GM12891 (cell line): ENCODE data around the gene LAMP5.

Source experiments
- PAX5 ChIP-seq: IDR thresholded peaks from 2 replicates; pipeline ENCODE4 v1.6.1; 2011; ENCODE audit warnings: low read length, moderate library complexity, mild to moderate bottlenecking; ENCODE audit not compliant: insufficient read depth, severe bottlenecking
- POLR2A ChIP-seq: IDR thresholded peaks from 2 replicates; pipeline ENCODE4 v1.6.1; 2011; ENCODE audit warnings: low read depth, low read length, control low read depth
- POLR2AphosphoS5 ChIP-seq: IDR thresholded peaks from 2 replicates; pipeline ENCODE4 v1.6.1; 2011; ENCODE audit warnings: low read depth, low read length, control low read depth
- POU2F2 ChIP-seq: IDR thresholded peaks from 2 replicates; pipeline ENCODE4 v1.6.1; 2011; ENCODE audit warnings: low read depth, mild to moderate bottlenecking, control low read depth, low read length, moderate library complexity
- TAF1 ChIP-seq: IDR thresholded peaks from 2 replicates; pipeline ENCODE4 v1.6.1; 2011; ENCODE audit warnings: low read depth, low read length, control low read depth

DNA sequence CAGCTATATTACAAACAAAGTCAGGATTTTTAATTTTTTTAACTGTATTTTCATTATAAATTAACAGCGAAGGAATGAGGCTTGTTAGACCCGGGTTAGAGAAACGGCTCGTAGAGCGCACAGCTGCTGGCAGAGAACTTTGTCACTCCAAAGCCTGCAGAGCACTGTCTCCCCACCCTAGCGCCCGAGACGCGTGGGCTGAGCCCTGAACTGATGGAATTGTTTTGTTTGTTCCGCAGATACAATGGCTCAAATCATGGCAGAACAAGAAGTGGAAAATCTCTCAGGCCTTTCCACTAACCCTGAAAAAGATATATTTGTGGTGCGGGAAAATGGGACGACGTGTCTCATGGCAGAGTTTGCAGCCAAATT lies 810 bp downstream of the LAMP5 start:
- TF ChIP-seq POLR2A (no peak), TAF1 (no peak), POLR2AphosphoS5 (no peak), POU2F2 (no peak), PAX5 (no peak)
